Dermis microvascular lymphatic vessel endothelial cell (primary cell): ENCODE results near the gene G0S2. TPM values are rescaled to one million over a fixed set of nuclear protein-coding genes. Genes with fewer than 3 reads are reported as not detected.

Experiments used
- DNase-seq, 2 donors: peaks; one replicate each; pipeline versions ENCODE4 v3.0.0 to v3.0.0-alpha.2; 2010; ENCODE audit warnings: low read depth in 2 of 2
- total RNA-seq: library from RNA; depleted of rRNA; stranded (reverse); fragments of >200 nt; gene quantifications from 2 replicates; pipeline ENCODE4 v1.2.1, GENCODE V29; 2014

G0S2 gene
- total RNA-seq: 0.25 and 1.2 TPM in 2 replicates

- peak in 1 of 2 donors; percentile 53 for DNase-seq
Observed at GRCh38 chr1:209674957-209675564, at the start of gene G0S2. Gene G0S2 (plus strand): TSS chr1:209675412. CDS start chr1:209675685, 273 bp downstream.

- DNase-seq: no peak
Observed at GRCh38 chr1:209625791-209626285, 49.4 kb upstream of the G0S2 start.

GRCh38 chr1:209626346-209627026 is 48.7 kb upstream of the G0S2 start:
- DNase-seq: no peak

GRCh38 chr1:209627027-209627731 is 48.0 kb upstream of the G0S2 start:
- no peak for DNase-seq

- peak; percentile 47 to 80 for DNase-seq
Observed at GRCh38 chr1:209627732-209628196, 47.4 kb upstream of the G0S2 start.

- no peak for DNase-seq
Observed at GRCh38 chr1:209628618-209629299, 46.5 kb upstream of the G0S2 start.

- DNase-seq: no peak
Observed at GRCh38 chr1:209629621-209630382, 45.4 kb upstream of the G0S2 start.

GRCh38 chr1:209630383-209631225 is 44.6 kb upstream of the G0S2 start:
- peak in 1 of 2 donors; percentile 33 for DNase-seq

GRCh38 chr1:209633335-209633997 is 41.7 kb upstream of the G0S2 start:
- no peak for DNase-seq

- no peak for DNase-seq
Observed at GRCh38 chr1:209634005-209634737, 41.0 kb upstream of the G0S2 start.

GRCh38 chr1:209635850-209636249 is 39.4 kb upstream of the G0S2 start:
- DNase-seq: no peak

GRCh38 chr1:209641832-209642172 is 33.4 kb upstream of the G0S2 start:
- DNase-seq: peak in 1 of 2 donors; percentile 42

- no peak for DNase-seq
Observed at GRCh38 chr1:209642816-209643215, 32.4 kb upstream of the G0S2 start.

- peak in 1 of 2 donors; percentile 28 for DNase-seq
Observed at GRCh38 chr1:209643285-209644020, 31.8 kb upstream of the G0S2 start.

- no peak for DNase-seq
Observed at GRCh38 chr1:209645574-209646452, 29.4 kb upstream of the G0S2 start.

- no peak for DNase-seq
Observed at GRCh38 chr1:209646558-209646957, 28.7 kb upstream of the G0S2 start.

- no peak for DNase-seq
Observed at GRCh38 chr1:209647156-209647555, 28.1 kb upstream of the G0S2 start.
